Activated naive CD4-positive, alpha-beta T cell treated with anti-CD3 and anti-CD28 coated beads, Interleukin-2, amount 50 U/mL, for 24 hours (primary cell): ENCODE measurements around the gene CTNNA3.

Experiments
- H3K27ac Mint-ChIP-seq: one replicate; pipeline ENCODE4 v1.8.0; 2021; ENCODE audit warnings: mild to moderate bottlenecking, mixed read lengths
- H3K27me3 Mint-ChIP-seq: one replicate; pipeline ENCODE4 v1.8.0; 2021; ENCODE audit warnings: mixed read lengths
- H3K36me3 Mint-ChIP-seq: one replicate; pipeline ENCODE4 v1.8.0; 2021; ENCODE audit warnings: mixed read lengths
- H3K4me1 Mint-ChIP-seq: one replicate; pipeline ENCODE4 v1.8.0; 2021; ENCODE audit warnings: mixed read lengths
- H3K4me3 Mint-ChIP-seq: one replicate; pipeline ENCODE4 v1.8.0; 2021; ENCODE audit warnings: mild to moderate bottlenecking, mixed read lengths
- H3K9me3 Mint-ChIP-seq: one replicate; pipeline ENCODE4 v1.8.0; 2021; ENCODE audit warnings: mixed read lengths

Gene CTNNA3

GRCh38 chr10:67676208-67676825, 19.7 kb downstream of the CTNNA3 start:
- Mint-ChIP-seq H3K36me3 (no peaks in the 10 kb centered on the region), H3K4me3 (no peak overlapping the region), H3K9me3 (no peaks in the 10 kb centered on the region), H3K27ac (no peak overlapping the region), H3K4me1 (no peaks in the 10 kb centered on the region), H3K27me3 (peaks cover 14% of the 10 kb centered on the region)

GRCh38 chr10:67670401-67670800, 25.6 kb downstream of the CTNNA3 start:
- Mint-ChIP-seq H3K27ac (no peak overlapping the region), H3K27me3 (peaks cover under 1% of the 10 kb centered on the region), H3K36me3 (no peaks in the 10 kb centered on the region), H3K9me3 (no peaks in the 10 kb centered on the region), H3K4me1 (no peaks in the 10 kb centered on the region), H3K4me3 (no peak overlapping the region)

GRCh38 chr10:67669978-67670377, 26.0 kb downstream of the CTNNA3 start:
- Mint-ChIP-seq H3K9me3 (no peaks in the 10 kb centered on the region), H3K4me3 (no peak overlapping the region), H3K27ac (no peak overlapping the region), H3K27me3 (no peaks in the 10 kb centered on the region), H3K4me1 (no peaks in the 10 kb centered on the region), H3K36me3 (no peaks in the 10 kb centered on the region)

- no peak overlapping the region for H3K4me3 Mint-ChIP-seq
- H3K27me3 Mint-ChIP-seq = no peaks in the 10 kb centered on the region
- H3K27ac Mint-ChIP-seq = no peak overlapping the region
- no peaks in the 10 kb centered on the region for H3K36me3 Mint-ChIP-seq
- no peaks in the 10 kb centered on the region for H3K4me1 Mint-ChIP-seq
- H3K9me3 Mint-ChIP-seq = no peaks in the 10 kb centered on the region
These were observed 27.5 kb downstream of the CTNNA3 start for GRCh38 chr10:67668448-67668847.

GRCh38 chr10:67667035-67667425, 29.0 kb downstream of the CTNNA3 start:
- Mint-ChIP-seq H3K27ac (no peak overlapping the region), H3K9me3 (no peaks in the 10 kb centered on the region), H3K36me3 (no peaks in the 10 kb centered on the region), H3K27me3 (no peaks in the 10 kb centered on the region), H3K4me3 (no peak overlapping the region), H3K4me1 (no peaks in the 10 kb centered on the region)

GRCh38 chr10:67666416-67667034, 29.5 kb downstream of the CTNNA3 start:
- H3K27me3 Mint-ChIP-seq = no peaks in the 10 kb centered on the region
- H3K9me3 Mint-ChIP-seq = no peaks in the 10 kb centered on the region
- no peaks in the 10 kb centered on the region for H3K36me3 Mint-ChIP-seq
- no peak overlapping the region for H3K27ac Mint-ChIP-seq
- no peak overlapping the region for H3K4me3 Mint-ChIP-seq
- no peaks in the 10 kb centered on the region for H3K4me1 Mint-ChIP-seq

GRCh38 chr10:67665491-67665890, 30.5 kb downstream of the CTNNA3 start:
- H3K27me3 Mint-ChIP-seq = no peaks in the 10 kb centered on the region
- H3K36me3 Mint-ChIP-seq = no peaks in the 10 kb centered on the region

GRCh38 chr10:67664942-67665341, 31.1 kb downstream of the CTNNA3 start:
- Mint-ChIP-seq H3K36me3 (no peaks in the 10 kb centered on the region), H3K27me3 (no peaks in the 10 kb centered on the region), H3K9me3 (no peaks in the 10 kb centered on the region), H3K4me3 (no peak overlapping the region), H3K27ac (no peak overlapping the region), H3K4me1 (no peaks in the 10 kb centered on the region)

More at GRCh38 chr10:67665491-67665890, 30.5 kb downstream of the CTNNA3 start:
- Mint-ChIP-seq H3K27ac (no peak overlapping the region), H3K4me1 (no peaks in the 10 kb centered on the region), H3K4me3 (no peak overlapping the region), H3K9me3 (no peaks in the 10 kb centered on the region)

- H3K36me3 Mint-ChIP-seq = no peaks in the 10 kb centered on the region
- no peaks in the 10 kb centered on the region for H3K4me1 Mint-ChIP-seq
- H3K27ac Mint-ChIP-seq = no peak overlapping the region
- H3K4me3 Mint-ChIP-seq = no peak overlapping the region
- H3K9me3 Mint-ChIP-seq = no peaks in the 10 kb centered on the region
- no peaks in the 10 kb centered on the region for H3K27me3 Mint-ChIP-seq
These were observed 32.4 kb downstream of the CTNNA3 start for GRCh38 chr10:67663449-67664087.

- Mint-ChIP-seq H3K27me3 (no peaks in the 10 kb centered on the region), H3K9me3 (no peaks in the 10 kb centered on the region), H3K36me3 (no peaks in the 10 kb centered on the region), H3K4me3 (no peak overlapping the region), H3K27ac (no peak overlapping the region), H3K4me1 (no peaks in the 10 kb centered on the region)
These were observed 33.6 kb downstream of the CTNNA3 start for GRCh38 chr10:67662415-67662814.

- Mint-ChIP-seq H3K27ac (no peak overlapping the region), H3K9me3 (no peaks in the 10 kb centered on the region), H3K36me3 (no peaks in the 10 kb centered on the region), H3K4me1 (no peaks in the 10 kb centered on the region), H3K4me3 (no peak overlapping the region), H3K27me3 (no peaks in the 10 kb centered on the region)
These were observed 36.5 kb downstream of the CTNNA3 start for GRCh38 chr10:67659497-67659896.

- Mint-ChIP-seq H3K4me1 (no peaks in the 10 kb centered on the region), H3K36me3 (no peaks in the 10 kb centered on the region), H3K27ac (no peak overlapping the region), H3K9me3 (no peaks in the 10 kb centered on the region), H3K27me3 (no peaks in the 10 kb centered on the region), H3K4me3 (no peak overlapping the region)
These were observed 38.2 kb downstream of the CTNNA3 start for GRCh38 chr10:67657775-67658174.

GRCh38 chr10:67650558-67650957, 45.4 kb downstream of the CTNNA3 start:
- Mint-ChIP-seq H3K4me3 (no peak overlapping the region), H3K9me3 (no peaks in the 10 kb centered on the region), H3K27me3 (no peaks in the 10 kb centered on the region), H3K36me3 (no peaks in the 10 kb centered on the region), H3K4me1 (no peaks in the 10 kb centered on the region), H3K27ac (no peak overlapping the region)

- Mint-ChIP-seq H3K9me3 (no peaks in the 10 kb centered on the region), H3K4me3 (no peak overlapping the region), H3K4me1 (no peaks in the 10 kb centered on the region), H3K36me3 (peaks cover 1% of the 10 kb centered on the region), H3K27me3 (no peaks in the 10 kb centered on the region), H3K27ac (no peak overlapping the region)
These were observed 47.3 kb downstream of the CTNNA3 start for GRCh38 chr10:67648613-67649229.

GRCh38 chr10:67630904-67631303, 65.1 kb downstream of the CTNNA3 start:
- H3K36me3 Mint-ChIP-seq = peaks cover 7% of the 10 kb centered on the region

GRCh38 chr10:67629461-67629971, 66.5 kb downstream of the CTNNA3 start:
- Mint-ChIP-seq H3K27ac (no peak overlapping the region), H3K4me3 (no peak overlapping the region), H3K9me3 (peaks cover 6% of the 10 kb centered on the region), H3K27me3 (no peaks in the 10 kb centered on the region), H3K4me1 (no peaks in the 10 kb centered on the region), H3K36me3 (no peaks in the 10 kb centered on the region)

More at GRCh38 chr10:67630904-67631303, 65.1 kb downstream of the CTNNA3 start:
- H3K27ac Mint-ChIP-seq = no peak overlapping the region
- H3K27me3 Mint-ChIP-seq = no peaks in the 10 kb centered on the region
- peaks cover 16% of the 10 kb centered on the region for H3K9me3 Mint-ChIP-seq
- H3K4me1 Mint-ChIP-seq = no peaks in the 10 kb centered on the region
- H3K4me3 Mint-ChIP-seq = no peak overlapping the region
